Measurements from ENCODE around the gene STAP2.

- TF ChIP-seq CTCF (IDR thresholded peaks at IDR 0.05) (no peak), POLR2A (IDR thresholded peaks at IDR 0.05) (no peak)
Observed at GRCh38 chr19:4346020-4346383, 7.4 kb upstream of the STAP2 start.

All from suprapubic skin (tissue), 3 donors.